Activated naive CD4-positive, alpha-beta T cell treated with anti-CD3 and anti-CD28 coated beads for 36 hours (primary cell): ENCODE data around the gene PARP12. TPM values are rescaled to one million over a fixed set of nuclear protein-coding genes. Genes with fewer than 3 reads are reported as not detected.

Experiments used
- CTCF ChIA-PET: fragments of 350-600 bp; sonication (Branson Sonifier 250); formaldehyde crosslinking; loops from one replicate; lab custom pipeline; 2021; ENCODE audit warnings: antibody characterized with exemption; lab: Charles Lee
- DNase-seq: peaks from one replicate; pipeline ENCODE4 v3.0.0-alpha.2; 2020
- H3K27ac Mint-ChIP-seq: one replicate; pipeline ENCODE4 v1.8.0; 2021; ENCODE audit warnings: mild to moderate bottlenecking, mixed read lengths
- H3K27me3 Mint-ChIP-seq: one replicate; pipeline ENCODE4 v1.8.0; 2021; ENCODE audit warnings: low read depth, mixed read lengths
- H3K36me3 Mint-ChIP-seq: one replicate; pipeline ENCODE4 v1.8.0; 2021; ENCODE audit warnings: low read depth, mixed read lengths
- H3K4me1 Mint-ChIP-seq: one replicate; pipeline ENCODE4 v1.8.0; 2021; ENCODE audit warnings: low read depth, mixed read lengths
- H3K4me3 Mint-ChIP-seq: one replicate; pipeline ENCODE4 v1.8.0; 2021; ENCODE audit warnings: mild to moderate bottlenecking, moderate library complexity, mixed read lengths
- H3K9me3 Mint-ChIP-seq: one replicate; pipeline ENCODE4 v1.8.0; 2021; ENCODE audit warnings: mixed read lengths
- intact Hi-C: fragments of 100-400 bp; cut with micrococcal nuclease; formaldehyde crosslinking; loops from one replicate; pipeline ENCODE4 v1.15.1; 2023
- total RNA-seq, 2 experiments: library from RNA; stranded (reverse); gene quantifications; one replicate each; pipeline ENCODE4 v1.2.3, GENCODE V29; 2021

Gene PARP12
- total RNA-seq, 2 experiments from 2014 or later = 25.2 to 25.3 TPM

DNA sequence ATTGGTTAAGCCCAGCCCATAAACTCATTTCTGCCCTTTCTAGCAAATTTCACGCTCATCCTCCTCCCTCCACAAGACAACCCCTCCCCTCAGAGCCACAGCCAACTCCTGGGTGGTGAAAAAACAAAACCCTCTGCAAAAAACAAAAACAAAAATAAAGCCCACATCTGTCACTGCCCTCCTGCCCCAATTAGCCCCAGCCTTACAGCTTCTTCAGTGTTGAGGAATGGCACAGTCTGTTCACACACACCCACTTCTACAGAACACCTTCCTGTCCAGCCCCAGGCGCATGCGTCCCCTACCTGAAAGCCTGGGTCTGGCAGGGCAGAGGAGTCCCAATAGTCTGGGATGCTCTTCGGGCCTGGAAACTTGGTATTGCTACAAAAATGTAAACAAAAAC is 34.4 kb downstream of the PARP12 start:
- no peak overlapping the region for H3K27ac Mint-ChIP-seq
- no peaks in the 10 kb centered on the region for H3K9me3 Mint-ChIP-seq
- peaks cover 9% of the 10 kb centered on the region for H3K36me3 Mint-ChIP-seq
- intact Hi-C loops = no loop called here
- no peak overlapping the region for H3K4me3 Mint-ChIP-seq
- no peaks in the 10 kb centered on the region for H3K27me3 Mint-ChIP-seq
- H3K4me1 Mint-ChIP-seq = peaks cover 2% of the 10 kb centered on the region
- CTCF ChIA-PET = interaction anchor here (0.5 to 0.6 kb wide), 2 partner anchors 33 to 408 kb away, joined by 3 read pairs; no protein-coding TSS in a partner anchor
- DNase-seq = no peak

DNA sequence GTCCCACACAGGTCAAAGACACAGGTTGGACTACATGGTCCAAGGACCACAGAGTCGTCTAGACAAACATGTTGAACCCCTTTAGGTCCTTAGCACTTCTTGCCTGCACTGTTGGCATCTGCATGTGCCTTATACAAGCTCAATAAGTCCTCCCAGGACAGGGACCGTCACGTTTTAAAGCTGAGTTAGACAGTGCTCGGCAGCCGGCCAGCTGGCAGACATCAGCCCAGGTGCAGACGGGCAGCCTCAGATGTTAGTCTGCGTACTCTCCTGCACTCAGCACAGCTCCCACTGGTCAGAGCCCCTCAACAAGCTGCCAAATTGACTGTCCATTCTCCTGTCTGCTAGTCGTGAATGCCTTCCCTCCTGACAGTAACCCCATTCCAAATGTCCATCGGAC is 34.9 kb downstream of the PARP12 start:
- CTCF ChIA-PET = interaction anchor here (0.5 kb wide), 1 partner anchor 407 kb away, joined by 3 read pairs; no protein-coding TSS in a partner anchor
- intact Hi-C loops = no loop called here

DNA sequence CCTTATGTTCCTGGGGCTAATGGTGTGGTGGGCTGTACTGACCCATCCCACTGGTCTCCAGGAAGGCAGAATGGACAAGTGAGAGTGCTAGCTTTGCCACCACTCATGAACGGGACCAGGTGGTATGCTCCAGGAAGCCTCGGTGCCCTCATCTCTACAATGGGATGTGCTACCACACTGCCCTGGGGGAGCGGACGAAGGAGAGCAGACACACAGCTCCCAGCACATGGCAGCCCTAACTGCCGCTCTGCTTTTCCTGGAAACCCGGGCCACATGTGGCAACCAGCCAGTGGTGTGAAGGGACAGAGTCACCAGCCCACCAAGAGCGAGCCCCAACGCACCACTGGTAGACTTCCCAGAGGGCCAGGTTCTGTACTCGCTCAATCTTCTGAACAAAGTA is 35.8 kb downstream of the PARP12 start:
- Mint-ChIP-seq H3K9me3 (no peaks in the 10 kb centered on the region), H3K4me3 (no peak overlapping the region), H3K27ac (no peak overlapping the region), H3K27me3 (no peaks in the 10 kb centered on the region), H3K36me3 (peaks cover 11% of the 10 kb centered on the region), H3K4me1 (no peaks in the 10 kb centered on the region)
- CTCF ChIA-PET = no interaction called here
- intact Hi-C loops = no loop called here
- DNase-seq = no peak

More for the DNA sequence above, 34.9 kb downstream of the PARP12 start:
- no peak overlapping the region for H3K4me3 Mint-ChIP-seq
- no peaks in the 10 kb centered on the region for H3K9me3 Mint-ChIP-seq
- no peak for DNase-seq
- H3K27ac Mint-ChIP-seq = no peak overlapping the region
- no peaks in the 10 kb centered on the region for H3K27me3 Mint-ChIP-seq
- peaks cover 9% of the 10 kb centered on the region for H3K36me3 Mint-ChIP-seq
- H3K4me1 Mint-ChIP-seq = no peaks in the 10 kb centered on the region

DNA sequence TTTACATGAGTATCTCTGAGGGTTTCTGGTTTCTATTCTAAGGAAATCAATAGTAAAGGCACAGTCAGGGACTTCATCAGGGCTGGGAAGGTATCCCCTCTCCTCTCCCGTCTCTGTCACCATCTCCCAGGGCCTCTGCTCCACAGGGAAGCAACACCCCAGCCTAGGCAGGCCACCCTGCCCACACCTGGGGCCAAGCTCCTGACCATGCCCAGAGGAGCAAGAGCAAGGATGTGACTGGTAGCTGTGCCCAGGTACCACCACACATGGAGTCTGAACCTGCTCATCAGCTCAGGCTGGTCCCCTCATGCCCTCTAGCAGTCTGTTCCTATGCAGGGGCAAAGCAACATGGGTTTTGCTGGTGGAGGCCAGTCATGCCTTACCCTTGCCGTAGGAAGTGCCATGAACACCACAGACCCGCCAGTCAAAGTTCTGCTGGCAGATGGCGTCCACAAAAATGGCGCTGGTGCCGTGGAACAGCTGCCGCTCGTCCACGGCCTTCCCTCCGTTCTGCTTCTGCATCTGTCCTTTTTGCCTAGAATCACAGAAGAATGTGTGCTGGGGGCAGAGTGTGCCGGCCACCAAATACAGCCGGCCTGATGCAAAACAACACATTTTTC is 36.8 kb downstream of the PARP12 start:
- H3K4me1 Mint-ChIP-seq = no peaks in the 10 kb centered on the region
- CTCF ChIA-PET = no interaction called here
- intact Hi-C loops = no loop called here
- H3K4me3 Mint-ChIP-seq = no peak overlapping the region
- H3K27me3 Mint-ChIP-seq = no peaks in the 10 kb centered on the region
- no peaks in the 10 kb centered on the region for H3K9me3 Mint-ChIP-seq
- DNase-seq = no peak
- H3K27ac Mint-ChIP-seq = no peak overlapping the region
- peaks cover 11% of the 10 kb centered on the region for H3K36me3 Mint-ChIP-seq

DNA sequence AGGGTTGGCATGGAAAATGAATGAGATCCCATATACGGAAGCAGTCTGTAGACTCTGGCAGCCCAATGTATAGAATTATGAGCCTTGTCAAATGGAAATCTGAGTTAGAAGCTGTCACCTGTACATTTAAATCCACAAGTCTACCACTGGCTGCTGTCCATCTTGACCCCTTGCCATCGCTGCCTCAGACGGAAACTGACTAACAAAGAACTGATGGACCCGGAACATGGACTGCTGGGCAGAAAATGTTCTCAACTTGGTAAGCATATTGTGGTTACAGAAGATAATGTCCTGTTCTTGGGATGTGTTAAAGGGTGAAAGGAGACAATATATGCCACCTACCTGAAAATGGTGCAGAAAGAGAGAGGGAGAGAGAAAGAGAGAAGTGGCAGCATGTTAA is 37.5 kb downstream of the PARP12 start:
- H3K36me3 Mint-ChIP-seq = peaks cover 11% of the 10 kb centered on the region
- CTCF ChIA-PET = no interaction called here
- H3K9me3 Mint-ChIP-seq = no peaks in the 10 kb centered on the region
- DNase-seq = no peak
- intact Hi-C loops = no loop called here
- H3K27me3 Mint-ChIP-seq = no peaks in the 10 kb centered on the region
- H3K27ac Mint-ChIP-seq = no peak overlapping the region
- no peaks in the 10 kb centered on the region for H3K4me1 Mint-ChIP-seq
- H3K4me3 Mint-ChIP-seq = no peak overlapping the region

DNA sequence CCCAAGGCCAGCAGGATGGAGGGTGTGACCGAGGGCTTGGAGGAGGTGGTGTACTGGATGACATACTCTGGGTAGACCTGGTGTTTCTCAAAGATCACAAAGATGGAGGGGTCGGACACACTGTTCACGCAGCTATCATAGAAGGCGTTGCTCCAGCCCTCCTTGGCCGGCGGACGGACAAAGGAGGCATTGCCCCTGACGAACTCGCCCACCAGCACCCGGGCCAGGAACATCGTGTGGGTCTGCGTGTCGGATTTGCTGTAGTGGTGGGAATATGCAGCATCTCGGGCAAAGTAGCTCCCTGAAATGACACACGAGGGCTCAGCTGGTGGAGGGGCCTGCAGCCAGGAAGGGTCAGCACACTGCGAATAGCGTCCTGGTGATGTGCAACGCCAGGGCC is 38.2 kb downstream of the PARP12 start:
- no peak overlapping the region for H3K27ac Mint-ChIP-seq

DNA sequence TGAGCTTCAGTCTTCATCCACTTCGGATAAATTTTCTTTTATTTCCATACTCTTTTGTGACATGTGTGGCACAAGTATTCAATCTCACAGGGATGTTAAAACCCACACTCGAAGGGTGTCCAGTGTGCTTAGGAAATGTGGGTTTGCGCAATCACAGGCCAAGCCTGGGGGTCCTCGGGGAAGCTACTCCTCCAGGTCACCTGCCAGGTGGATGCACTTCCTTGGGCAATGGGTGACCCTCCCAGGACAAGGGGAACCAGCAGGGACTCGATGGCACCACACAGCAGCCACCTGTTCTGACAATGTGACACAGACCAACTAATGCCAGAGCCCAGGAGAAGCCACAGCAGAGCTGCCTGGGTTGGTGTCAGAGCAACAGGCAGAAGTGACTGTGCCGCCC is 39.0 kb downstream of the PARP12 start:
- no peaks in the 10 kb centered on the region for H3K4me1 Mint-ChIP-seq
- H3K27me3 Mint-ChIP-seq = no peaks in the 10 kb centered on the region
- no peak overlapping the region for H3K27ac Mint-ChIP-seq
- CTCF ChIA-PET = no interaction called here
- H3K4me3 Mint-ChIP-seq = no peak overlapping the region
- H3K36me3 Mint-ChIP-seq = peaks cover 11% of the 10 kb centered on the region
- no peak for DNase-seq
- H3K9me3 Mint-ChIP-seq = no peaks in the 10 kb centered on the region
- intact Hi-C loops = no loop called here

More for the DNA sequence above, 38.2 kb downstream of the PARP12 start:
- no peak for DNase-seq
- Mint-ChIP-seq H3K4me1 (no peaks in the 10 kb centered on the region), H3K27me3 (no peaks in the 10 kb centered on the region), H3K36me3 (peaks cover 11% of the 10 kb centered on the region), H3K4me3 (no peak overlapping the region), H3K9me3 (no peaks in the 10 kb centered on the region)
- CTCF ChIA-PET = no interaction called here
- intact Hi-C loops = no loop called here

DNA sequence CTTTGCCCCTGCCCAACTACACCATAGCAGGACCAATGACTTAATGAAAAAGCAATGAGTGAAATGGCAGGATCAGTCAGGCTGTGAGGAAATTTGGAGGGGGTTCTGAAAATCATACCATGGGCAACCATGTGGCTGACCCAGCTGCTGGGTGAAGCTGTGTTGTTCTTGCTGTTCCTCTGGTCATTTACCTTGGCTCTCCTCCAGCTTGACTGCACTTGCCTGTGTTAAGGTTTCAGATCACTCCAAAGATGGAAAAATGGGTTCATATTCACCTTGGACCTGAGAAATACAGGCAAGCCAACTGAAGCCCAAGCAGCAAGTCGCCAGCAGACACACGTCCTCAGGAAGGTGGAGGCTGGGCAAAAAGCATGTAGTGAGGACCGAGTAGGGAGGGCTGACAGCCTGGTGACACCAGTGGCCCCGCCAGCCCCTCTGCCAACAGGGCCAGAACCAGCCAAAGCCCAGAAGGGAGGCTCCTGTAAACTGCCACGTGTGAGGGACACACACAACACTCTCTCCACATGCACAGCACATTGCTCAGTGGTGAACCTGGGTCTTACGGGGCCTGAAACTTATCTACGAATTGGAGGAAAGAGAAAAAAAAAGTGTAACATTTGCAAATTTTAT is 40.1 kb downstream of the PARP12 start:
- Mint-ChIP-seq H3K4me3 (no peak overlapping the region), H3K27ac (no peak overlapping the region), H3K9me3 (no peaks in the 10 kb centered on the region), H3K36me3 (peaks cover 11% of the 10 kb centered on the region), H3K27me3 (no peaks in the 10 kb centered on the region), H3K4me1 (no peaks in the 10 kb centered on the region)
- CTCF ChIA-PET = no interaction called here
- DNase-seq = no peak
- intact Hi-C loops = no loop called here

DNA sequence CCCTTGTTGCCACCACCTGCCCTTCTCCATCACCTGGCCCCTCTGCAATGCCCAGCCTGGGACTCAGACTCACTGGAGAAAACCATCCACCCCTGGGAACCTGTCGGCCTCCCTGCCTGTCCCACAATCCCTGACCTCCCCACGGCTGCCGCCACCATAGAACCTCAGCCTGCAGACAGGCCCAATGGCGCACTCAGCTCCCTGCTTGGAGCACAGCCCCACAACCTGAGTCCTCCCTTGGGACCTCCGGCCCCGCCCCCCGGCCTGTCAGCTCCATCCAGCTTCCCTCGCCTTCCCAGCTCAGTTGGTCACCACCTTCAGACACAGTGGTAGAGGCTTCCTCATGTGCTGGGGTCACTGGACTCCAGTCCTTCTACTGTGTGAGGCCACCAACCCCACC is 41.1 kb downstream of the PARP12 start:
- intact Hi-C loops = no loop called here
- H3K27ac Mint-ChIP-seq = no peak overlapping the region
- H3K4me1 Mint-ChIP-seq = no peaks in the 10 kb centered on the region
- no peak overlapping the region for H3K4me3 Mint-ChIP-seq
- no peak for DNase-seq
- H3K36me3 Mint-ChIP-seq = peaks cover 11% of the 10 kb centered on the region
- CTCF ChIA-PET = no interaction called here
- no peaks in the 10 kb centered on the region for H3K9me3 Mint-ChIP-seq
- H3K27me3 Mint-ChIP-seq = no peaks in the 10 kb centered on the region

DNA sequence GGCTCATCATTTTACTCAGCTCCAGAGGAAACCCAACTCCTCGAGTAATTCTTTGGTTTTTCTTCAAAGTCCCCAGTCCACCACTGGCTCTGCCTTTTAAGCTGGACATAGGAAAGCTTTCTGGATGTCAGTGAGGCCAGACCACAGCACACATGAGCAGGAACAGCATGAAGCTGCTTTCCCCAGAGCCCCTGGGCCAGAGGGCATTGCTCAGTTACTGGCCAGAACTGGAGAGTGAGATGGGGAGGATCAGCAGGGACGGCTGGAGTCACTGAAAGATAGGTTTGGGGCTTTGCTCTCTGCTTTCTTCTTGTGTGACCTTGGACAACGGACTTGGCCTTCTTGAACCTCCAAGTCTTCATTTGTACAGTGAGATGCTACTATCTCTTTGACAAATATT is 43.1 kb downstream of the PARP12 start:
- Mint-ChIP-seq H3K27ac (no peak overlapping the region), H3K4me3 (no peak overlapping the region), H3K27me3 (no peaks in the 10 kb centered on the region), H3K36me3 (peaks cover 11% of the 10 kb centered on the region), H3K4me1 (no peaks in the 10 kb centered on the region), H3K9me3 (no peaks in the 10 kb centered on the region)
- DNase-seq = no peak
- CTCF ChIA-PET = interaction anchor here (0.7 kb wide), 2 partner anchors 373 to 402 kb away, joined by 3 read pairs; no protein-coding TSS in a partner anchor
- intact Hi-C loops = no loop called here

DNA sequence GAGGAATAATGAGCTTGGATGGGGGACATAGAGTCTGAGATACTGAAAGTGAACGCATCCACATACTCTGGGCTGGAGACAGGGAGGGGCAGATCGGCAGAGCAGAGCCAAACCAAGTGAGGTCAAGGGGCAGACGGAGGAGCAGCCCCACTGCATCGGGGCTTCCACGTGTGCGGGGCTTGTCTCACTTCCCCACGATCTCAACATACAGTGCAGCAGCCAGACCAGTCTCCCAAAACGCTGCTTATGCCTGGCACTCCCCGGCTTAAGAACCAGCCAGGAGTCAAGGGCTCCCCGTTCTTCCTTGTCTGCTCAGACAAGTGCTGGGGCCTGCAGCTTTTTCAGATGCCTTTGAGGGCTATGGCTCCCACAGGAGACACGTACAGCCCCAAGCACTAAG is 43.6 kb downstream of the PARP12 start:
- intact Hi-C loops = no loop called here
- CTCF ChIA-PET = interaction anchor here (0.5 to 1.2 kb wide), 4 partner anchors 16 to 402 kb away, joined by 3 read pairs; no protein-coding TSS in a partner anchor
- H3K27me3 Mint-ChIP-seq = no peaks in the 10 kb centered on the region
- no peak overlapping the region for H3K4me3 Mint-ChIP-seq
- no peaks in the 10 kb centered on the region for H3K9me3 Mint-ChIP-seq
- no peaks in the 10 kb centered on the region for H3K4me1 Mint-ChIP-seq
- peaks cover 7% of the 10 kb centered on the region for H3K36me3 Mint-ChIP-seq
- DNase-seq = no peak
- H3K27ac Mint-ChIP-seq = no peak overlapping the region

DNA sequence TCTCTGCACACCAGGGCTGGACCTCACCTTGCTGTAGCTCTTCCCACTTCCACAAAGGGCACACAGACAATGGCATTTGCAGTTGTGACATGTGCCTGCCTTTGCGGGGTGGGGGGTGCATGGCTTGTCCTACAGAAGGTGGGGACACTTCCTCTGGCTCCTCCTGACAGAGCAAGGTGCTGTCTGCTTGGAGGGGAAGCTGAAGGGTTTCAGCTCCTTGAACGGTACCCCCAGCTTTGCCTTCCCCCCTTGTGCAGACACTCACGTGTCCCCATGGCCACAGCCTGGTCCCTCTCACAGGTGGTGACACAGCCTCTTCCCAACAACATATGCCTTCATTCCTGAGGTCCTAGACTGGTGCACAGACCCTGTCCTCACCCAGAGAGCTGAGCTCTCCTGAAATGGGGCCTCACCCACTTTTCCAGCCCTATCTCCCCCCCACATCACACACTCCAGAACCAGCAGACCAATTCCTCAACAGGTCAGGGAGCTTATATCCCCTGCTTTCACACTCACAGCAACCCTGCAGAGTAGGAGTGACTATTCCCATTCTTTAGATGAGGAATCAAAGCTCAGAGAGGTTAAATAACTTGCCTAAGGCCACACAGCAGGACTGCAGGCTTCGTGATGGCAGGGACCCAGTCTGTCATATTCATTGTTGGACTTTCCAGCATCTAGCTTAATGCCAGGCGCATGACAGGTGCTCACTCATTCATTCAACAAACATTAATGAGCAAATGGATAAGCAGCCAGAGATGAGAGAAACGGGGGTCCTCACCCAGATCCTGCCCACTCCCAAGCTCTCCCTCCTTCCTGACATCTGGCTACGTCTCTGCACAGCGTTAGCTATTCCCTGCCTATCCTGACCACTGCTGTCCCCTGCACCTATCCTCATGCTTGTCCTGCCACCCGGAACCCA is 44.4 kb downstream of the PARP12 start:
- Mint-ChIP-seq H3K36me3 (peaks cover 4% of the 10 kb centered on the region), H3K27ac (no peak overlapping the region), H3K27me3 (no peaks in the 10 kb centered on the region), H3K4me3 (no peak overlapping the region), H3K4me1 (no peaks in the 10 kb centered on the region), H3K9me3 (no peaks in the 10 kb centered on the region)
- CTCF ChIA-PET = interaction anchor here (0.5 to 1.4 kb wide), 4 partner anchors 13 to 399 kb away, joined by 3 to 4 read pairs (median 3); no protein-coding TSS in a partner anchor
- intact Hi-C loops = no loop called here
- DNase-seq = no peak
